IMR-90 (cell line): ENCODE measurements around the gene CACNG7. TPM values are rescaled to one million over a fixed set of nuclear protein-coding genes. Genes with fewer than 3 reads are reported as not detected.
A peak's percentile ranks its signal among the peaks of the same experiment; 100 is the strongest.

Source experiments
- ATAC-seq: fragments of 200-7000 bp; cut with Tn5 transposase; 2 replicates; pipeline ENCODE4 v1.9.1; 2020; ENCODE audit warnings: low read depth, mild to moderate bottlenecking, moderate library complexity
- BruUV-seq: library from RNA; stranded (reverse); fragments of 400-500 nt; replicated peaks from 2 replicates; lab custom pipeline; 2021; lab: Mats Ljungman, UMichigan
- CTCF ChIA-PET: fragments of 300-600 bp; formaldehyde crosslinking; extraction: SDS; loops from one replicate; lab custom pipeline; 2021; ENCODE audit warnings: antibody characterized with exemption; lab: Yijun Ruan, JAX
- POLR2A ChIA-PET: fragments of 300-600 bp; sonication (Branson Sonifier 250); formaldehyde crosslinking; loops from one replicate; lab custom pipeline; 2022; ENCODE audit warnings: antibody characterized with exemption; ENCODE audit not compliant: unreplicated experiment; lab: Charles Lee
- DNase-seq: peaks from one replicate; pipeline ENCODE4 v3.0.0; 2013
- H2AFZ ChIP-seq: replicated peaks from 2 replicates; pipeline ENCODE3; 2013; ENCODE audit warnings: low read length, mild to moderate bottlenecking; ENCODE audit not compliant: poor library complexity
- H2AK5ac ChIP-seq: 2 replicates; pipeline ENCODE4 v1.6.1; 2013; ENCODE audit warnings: low read depth, low read length, inconsistent platforms
- H2AK9ac ChIP-seq: replicated peaks from 2 replicates; pipeline ENCODE3; 2013; ENCODE audit warnings: mild to moderate bottlenecking, low read depth, low read length, moderate library complexity; ENCODE audit not compliant: poor library complexity
- H2BK120ac ChIP-seq: 2 replicates; pipeline ENCODE4 v1.6.1; 2013; ENCODE audit warnings: low read depth, low read length, inconsistent platforms
- H2BK15ac ChIP-seq: 3 replicates; pipeline ENCODE4 v1.6.1; 2013; ENCODE audit warnings: low read depth, low read length, inconsistent platforms
- H2BK20ac ChIP-seq: 2 replicates; pipeline ENCODE4 v1.6.1; 2013; ENCODE audit warnings: low read depth, mild to moderate bottlenecking, inconsistent platforms, low read length, moderate library complexity
- H2BK5ac ChIP-seq: 2 replicates; pipeline ENCODE4 v1.6.1; 2013; ENCODE audit warnings: mild to moderate bottlenecking, low read depth, low read length, inconsistent platforms; ENCODE audit not compliant: poor library complexity, severe bottlenecking
- H3K14ac ChIP-seq: replicated peaks from 2 replicates; pipeline ENCODE4 v1.6.1; 2013; ENCODE audit warnings: low read depth, low read length, inconsistent platforms
- H3K18ac ChIP-seq: 2 replicates; pipeline ENCODE4 v1.6.1; 2013; ENCODE audit warnings: low read depth, low read length, control low read depth
- H3K23ac ChIP-seq: 2 replicates; pipeline ENCODE4 v1.6.1; 2013; ENCODE audit warnings: low read depth, low read length, inconsistent platforms
- H3K27ac ChIP-seq: 2 replicates; pipeline ENCODE4 v1.5.1; 2013; ENCODE audit warnings: mild to moderate bottlenecking, control low read depth, low read length; ENCODE audit not compliant: insufficient read depth
- H3K27me3 ChIP-seq: 2 replicates; pipeline ENCODE4 v1.6.1; 2013; ENCODE audit warnings: low read length; ENCODE audit not compliant: control insufficient read depth, insufficient read depth
- H3K36me3 ChIP-seq: 2 replicates; pipeline ENCODE4 v1.6.1; 2013; ENCODE audit warnings: low read length, mixed read lengths; ENCODE audit not compliant: control insufficient read depth, insufficient read depth
- H3K4ac ChIP-seq: 2 replicates; pipeline ENCODE4 v1.6.1; 2013; ENCODE audit warnings: low read depth, low read length, inconsistent platforms
- H3K4me1 ChIP-seq: 2 replicates; pipeline ENCODE4 v1.6.1; 2013; ENCODE audit warnings: low read length, mixed read lengths; ENCODE audit not compliant: control insufficient read depth, insufficient read depth
- H3K4me2 ChIP-seq: 2 replicates; pipeline ENCODE4 v1.6.1; 2013; ENCODE audit warnings: low read depth, mild to moderate bottlenecking, control low read depth, low read length, moderate library complexity
- H3K4me3 ChIP-seq: 2 replicates; pipeline ENCODE4 v1.5.1; 2013; ENCODE audit warnings: low read depth, mild to moderate bottlenecking, control low read depth, low read length, moderate library complexity; ENCODE audit not compliant: insufficient read depth
- H3K56ac ChIP-seq: 2 replicates; pipeline ENCODE4 v1.6.1; 2013; ENCODE audit warnings: low read length, inconsistent platforms; ENCODE audit not compliant: insufficient read depth; ENCODE audit errors: extremely low read depth
- H3K79me1 ChIP-seq, 2 experiments: 2 replicates each; pipeline ENCODE4 v1.6.1; 2013; ENCODE audit warnings: low read length in 2 of 2, inconsistent platforms in 1 of 2, low read depth in 1 of 2
- H3K9ac ChIP-seq: 2 replicates; pipeline ENCODE4 v1.6.1; 2013; ENCODE audit warnings: low read depth, low read length, control low read depth
- H3K9me1 ChIP-seq: 2 replicates; pipeline ENCODE4 v1.6.1; 2013; ENCODE audit warnings: low read length, inconsistent platforms; ENCODE audit not compliant: insufficient read depth
- H3K9me3 ChIP-seq: 2 replicates; pipeline ENCODE4 v1.6.1; 2013; ENCODE audit warnings: low read length; ENCODE audit not compliant: control insufficient read depth, insufficient read depth
- H4K20me1 ChIP-seq: 2 replicates; pipeline ENCODE4 v1.6.1; 2013; ENCODE audit warnings: low read length, inconsistent platforms; ENCODE audit not compliant: insufficient read depth
- H4K5ac ChIP-seq: 2 replicates; pipeline ENCODE4 v1.6.1; 2013; ENCODE audit warnings: mild to moderate bottlenecking, low read depth, low read length, control low read depth
- H4K8ac ChIP-seq, 2 experiments: 2 replicates each; pipeline ENCODE4 v1.6.1; 2013; ENCODE audit warnings: low read depth in 2 of 2, low read length in 2 of 2, control low read depth in 1 of 2, inconsistent platforms in 1 of 2
- H4K91ac ChIP-seq: 2 replicates; pipeline ENCODE4 v1.6.1; 2013; ENCODE audit warnings: low read depth, low read length, inconsistent platforms; ENCODE audit not compliant: insufficient read depth
- CHD1 ChIP-seq: IDR thresholded peaks from 2 replicates; pipeline ENCODE4 v1.6.1; 2012; ENCODE audit warnings: low read depth, low read length, improper control_type of control experiment
- MAFK ChIP-seq: IDR thresholded peaks from 2 replicates; pipeline ENCODE4 v1.6.1; 2012; ENCODE audit warnings: low read depth, low read length, improper control_type of control experiment
- POLR2A ChIP-seq: IDR thresholded peaks from 2 replicates; pipeline ENCODE4 v1.6.1; 2012; ENCODE audit warnings: mild to moderate bottlenecking, low read depth, low read length
- WGBS, 2 experiments: methylation state at CpG; one replicate each; pipeline versions ENCODE4 v1.1.5 to v1.1.7; 2013; ENCODE audit warnings: missing lambda C conversion rate in 2 of 2; ENCODE audit not compliant: insufficient read length in 1 of 2; ENCODE audit errors: extremely low coverage in 2 of 2; 5-methylcytosine and 5-hydroxymethylcytosine counted together
- dilution Hi-C: fragments of 300-500 bp; cut with HindIII; formaldehyde crosslinking; loops from one replicate; pipeline ENCODE4 v1.14.3; 2018; ENCODE audit warnings: low sequenced_read_pairs; ENCODE audit not compliant: unreplicated experiment
- in situ Hi-C: fragments of 300-500 bp; cut with MboI; formaldehyde crosslinking; loops from 3 replicates; pipeline ENCODE4 v1.14.3; 2019; ENCODE audit warnings: low sequenced_read_pairs, inconsistent platforms, mixed read lengths
- intact Hi-C: fragments of 100-400 bp; cut with micrococcal nuclease; formaldehyde crosslinking; loops from 2 replicates; pipeline ENCODE4 v1.10.0; 2022
- polyA plus RNA-seq, 3 experiments: library from polyadenylated mRNA; depleted of rRNA; stranded (reverse); fragments of >200 nt; gene quantifications; 2 replicates each; pipeline ENCODE4 v1.2.3, GENCODE V29; 2012; ENCODE audit warnings: low replicate concordance in 1 of 3
- total RNA-seq: library from RNA; depleted of rRNA; stranded (reverse); fragments of >200 nt; gene quantifications from 2 replicates; pipeline ENCODE4 v1.2.3, GENCODE V29; 2012

Gene CACNG7
- total and polyA plus RNA-seq, 2 of the 4 experiments (the other 2 are of a cell fraction) = 0.36 to 6.7 TPM

GRCh38 chr19:53868091-53868891, 40.8 kb upstream of the CACNG7 start:
- peak; percentile 15 for ATAC-seq
- H2AFZ ChIP-seq = peak overlapping the region; percentile 87
- H3K14ac ChIP-seq = peak overlapping the region; percentile 99
- H3K9ac ChIP-seq = peak overlapping the region; percentile 96
- peak overlapping the region; percentile 59 for H2BK120ac ChIP-seq
- 0 out of 2 replicates have a peak overlapping the region, but pooled peaks have one; percentile 8 for H2BK20ac ChIP-seq
- H3K79me1 ChIP-seq = peaks cover 0 to 42% of the 10 kb centered on the region in 2 experiments; a peak in 2 of 4 replicates
- BruUV-seq = TSS peak; percentile 88
- peak overlapping the region; percentile 100 for H2AK9ac ChIP-seq
- intact Hi-C loops (loop anchor here (10.0 kb wide), 1 partner anchor 237 kb away; the partner anchor contains the start of genes NDUFA3 and OSCAR), in situ Hi-C loops (no loop called here), dilution Hi-C loops (no loop called here)
- H2BK15ac ChIP-seq = peak overlapping the region; percentile 6; the same call in 1 of the 3 replicates
- H3K4me3 ChIP-seq = peak overlapping the region; percentile 95
- DNase-seq = peak; percentile 42
- H2AK5ac ChIP-seq = peak overlapping the region; percentile 98
- H3K4ac ChIP-seq = peak overlapping the region; percentile 95
- H3K56ac ChIP-seq = peak overlapping the region; percentile 94
- H4K5ac ChIP-seq = peak overlapping the region; percentile 43
- peaks cover 28% of the 10 kb centered on the region for H4K20me1 ChIP-seq
- POLR2A ChIA-PET = interaction anchor here (0.7 to 1.2 kb wide), 4 partner anchors 21 to 1786 kb away, joined by 3 to 5 read pairs (median 3); partner anchors contain the start of gene U2AF2
- H3K27me3 ChIP-seq = no peaks in the 10 kb centered on the region
- peak overlapping the region; percentile 97 for H4K91ac ChIP-seq
- peaks cover 7% of the 10 kb centered on the region for H3K4me1 ChIP-seq
- H3K23ac ChIP-seq = peak overlapping the region; percentile 91
- peak overlapping the region; percentile 64 to 85 for H4K8ac ChIP-seq
- H3K9me1 ChIP-seq = peaks cover 6% of the 10 kb centered on the region; the same call in 1 of the 2 replicates
- H3K4me2 ChIP-seq = peak overlapping the region; percentile 74
- peaks cover 17% of the 10 kb centered on the region for H3K36me3 ChIP-seq
- no peaks in the 10 kb centered on the region for H3K9me3 ChIP-seq
- CTCF ChIA-PET = interaction anchor here (1.1 kb wide), 1 partner anchor 59 kb away, joined by 4 read pairs; no protein-coding TSS in a partner anchor
- H3K27ac ChIP-seq = peak overlapping the region; percentile 97
- 0% methylated on average over 4 of the region's 37 CpGs; no CpG with 5 or more reads in 1 of the 2 experiments for WGBS, 2 experiments
- TF ChIP-seq CHD1 = peak; percentile 93; the same call in 1 of the 2 replicates
- no peak for TF ChIP-seq MAFK
- TF ChIP-seq POLR2A = peak; percentile 76
- H3K18ac ChIP-seq = peak overlapping the region; percentile 78
- peak overlapping the region; percentile 89 for H2BK5ac ChIP-seq
